Measurements from ENCODE around the gene SMLR1. TPM values are rescaled to one million over a fixed set of nuclear protein-coding genes. Genes with fewer than 3 reads are reported as not detected.

Gene SMLR1
- total and polyA plus RNA-seq, 2 experiments from 2014 or later, result not detected

DNA sequence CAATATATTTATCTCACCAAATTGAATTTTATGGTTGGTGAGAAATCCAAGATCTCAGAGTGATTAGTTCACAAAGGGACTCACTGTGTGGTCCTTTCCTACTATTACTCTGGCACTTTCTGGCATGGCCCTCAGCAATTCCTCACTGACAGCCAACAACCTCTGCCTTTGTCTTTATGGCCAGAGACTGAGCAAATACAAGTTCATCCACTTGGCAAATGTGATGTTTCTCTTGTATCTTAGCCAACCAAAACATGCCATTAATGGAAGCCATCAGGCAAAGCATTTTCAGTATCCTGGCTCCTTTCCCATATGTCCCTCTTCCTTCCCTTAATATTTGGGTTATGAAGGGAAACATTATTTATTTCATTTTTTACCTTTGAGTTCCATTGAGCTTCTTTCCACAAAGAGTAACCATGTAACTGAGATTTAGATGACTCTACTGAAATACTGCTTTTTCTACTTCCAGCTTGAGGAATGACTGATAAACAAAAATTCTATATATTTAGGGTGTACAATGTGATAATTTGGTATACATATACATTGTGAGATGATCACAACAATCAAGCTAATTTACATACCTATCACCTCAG is 30.8 kb upstream of the SMLR1 start (continued):
- TF ChIP-seq, protein P1, sequence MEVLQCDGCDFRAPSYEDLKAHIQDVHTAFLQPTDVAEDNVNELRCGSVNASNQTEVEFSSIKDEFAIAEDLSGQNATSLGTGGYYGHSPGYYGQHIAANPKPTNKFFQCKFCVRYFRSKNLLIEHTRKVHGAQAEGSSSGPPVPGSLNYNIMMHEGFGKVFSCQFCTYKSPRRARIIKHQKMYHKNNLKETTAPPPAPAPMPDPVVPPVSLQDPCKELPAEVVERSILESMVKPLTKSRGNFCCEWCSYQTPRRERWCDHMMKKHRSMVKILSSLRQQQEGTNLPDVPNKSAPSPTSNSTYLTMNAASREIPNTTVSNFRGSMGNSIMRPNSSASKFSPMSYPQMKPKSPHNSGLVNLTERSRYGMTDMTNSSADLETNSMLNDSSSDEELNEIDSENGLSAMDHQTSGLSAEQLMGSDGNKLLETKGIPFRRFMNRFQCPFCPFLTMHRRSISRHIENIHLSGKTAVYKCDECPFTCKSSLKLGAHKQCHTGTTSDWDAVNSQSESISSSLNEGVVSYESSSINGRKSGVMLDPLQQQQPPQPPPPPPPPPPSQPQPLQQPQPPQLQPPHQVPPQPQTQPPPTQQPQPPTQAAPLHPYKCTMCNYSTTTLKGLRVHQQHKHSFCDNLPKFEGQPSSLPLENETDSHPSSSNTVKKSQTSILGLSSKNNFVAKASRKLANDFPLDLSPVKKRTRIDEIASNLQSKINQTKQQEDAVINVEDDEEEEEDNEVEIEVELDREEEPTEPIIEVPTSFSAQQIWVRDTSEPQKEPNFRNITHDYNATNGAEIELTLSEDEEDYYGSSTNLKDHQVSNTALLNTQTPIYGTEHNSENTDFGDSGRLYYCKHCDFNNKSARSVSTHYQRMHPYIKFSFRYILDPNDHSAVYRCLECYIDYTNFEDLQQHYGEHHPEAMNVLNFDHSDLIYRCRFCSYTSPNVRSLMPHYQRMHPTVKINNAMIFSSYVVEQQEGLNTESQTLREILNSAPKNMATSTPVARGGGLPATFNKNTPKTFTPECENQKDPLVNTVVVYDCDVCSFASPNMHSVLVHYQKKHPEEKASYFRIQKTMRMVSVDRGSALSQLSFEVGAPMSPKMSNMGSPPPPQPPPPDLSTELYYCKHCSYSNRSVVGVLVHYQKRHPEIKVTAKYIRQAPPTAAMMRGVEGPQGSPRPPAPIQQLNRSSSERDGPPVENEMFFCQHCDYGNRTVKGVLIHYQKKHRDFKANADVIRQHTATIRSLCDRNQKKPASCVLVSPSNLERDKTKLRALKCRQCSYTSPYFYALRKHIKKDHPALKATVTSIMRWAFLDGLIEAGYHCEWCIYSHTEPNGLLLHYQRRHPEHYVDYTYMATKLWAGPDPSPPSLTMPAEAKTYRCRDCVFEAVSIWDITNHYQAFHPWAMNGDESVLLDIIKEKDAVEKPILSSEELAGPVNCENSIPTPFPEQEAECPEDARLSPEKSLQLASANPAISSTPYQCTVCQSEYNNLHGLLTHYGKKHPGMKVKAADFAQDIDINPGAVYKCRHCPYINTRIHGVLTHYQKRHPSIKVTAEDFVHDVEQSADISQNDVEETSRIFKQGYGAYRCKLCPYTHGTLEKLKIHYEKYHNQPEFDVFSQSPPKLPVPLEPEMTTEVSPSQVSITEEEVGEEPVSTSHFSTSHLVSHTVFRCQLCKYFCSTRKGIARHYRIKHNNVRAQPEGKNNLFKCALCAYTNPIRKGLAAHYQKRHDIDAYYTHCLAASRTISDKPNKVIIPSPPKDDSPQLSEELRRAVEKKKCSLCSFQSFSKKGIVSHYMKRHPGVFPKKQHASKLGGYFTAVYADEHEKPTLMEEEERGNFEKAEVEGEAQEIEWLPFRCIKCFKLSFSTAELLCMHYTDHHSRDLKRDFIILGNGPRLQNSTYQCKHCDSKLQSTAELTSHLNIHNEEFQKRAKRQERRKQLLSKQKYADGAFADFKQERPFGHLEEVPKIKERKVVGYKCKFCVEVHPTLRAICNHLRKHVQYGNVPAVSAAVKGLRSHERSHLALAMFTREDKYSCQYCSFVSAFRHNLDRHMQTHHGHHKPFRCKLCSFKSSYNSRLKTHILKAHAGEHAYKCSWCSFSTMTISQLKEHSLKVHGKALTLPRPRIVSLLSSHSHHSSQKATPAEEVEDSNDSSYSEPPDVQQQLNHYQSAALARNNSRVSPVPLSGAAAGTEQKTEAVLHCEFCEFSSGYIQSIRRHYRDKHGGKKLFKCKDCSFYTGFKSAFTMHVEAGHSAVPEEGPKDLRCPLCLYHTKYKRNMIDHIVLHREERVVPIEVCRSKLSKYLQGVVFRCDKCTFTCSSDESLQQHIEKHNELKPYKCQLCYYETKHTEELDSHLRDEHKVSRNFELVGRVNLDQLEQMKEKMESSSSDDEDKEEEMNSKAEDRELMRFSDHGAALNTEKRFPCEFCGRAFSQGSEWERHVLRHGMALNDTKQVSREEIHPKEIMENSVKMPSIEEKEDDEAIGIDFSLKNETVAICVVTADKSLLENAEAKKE (CRISPR knock-in tag; IDR thresholded peaks at IDR 0.05), result no peak
- TF ChIP-seq EZH2phosphoT487 (IDR thresholded peaks at IDR 0.05; ENCODE audit: unreplicated experiment) (no peak), JUNB (IDR thresholded peaks at IDR 0.05; ENCODE audit: unreplicated experiment) (no peak), ZNF114 (CRISPR knock-in tag; IDR thresholded peaks at IDR 0.05) (no peak), EZH2 (IDR thresholded peaks at IDR 0.05; ENCODE audit: low read depth, unreplicated experiment) (no peak), ZNF331 (CRISPR knock-in tag; IDR thresholded peaks at IDR 0.05; ENCODE audit: low read depth) (no peak), CREB1 (CRISPR knock-in tag; IDR thresholded peaks at IDR 0.05; ENCODE audit: low read depth) (no peak), CTCF (conservative IDR thresholded peaks at IDR 0.05; ENCODE audit: low read depth in 2 of 2) (no peak), POLR2AphosphoS5 (IDR thresholded peaks at IDR 0.05; ENCODE audit: low read depth) (no peak)
